ENCODE measurements around the gene AOC1.

GRCh38 chr7:150820148-150820547 lies 32.2 kb upstream of the AOC1 start:
- TF ChIP-seq MYNN (tag by site-specific recombination; IDR thresholded peaks at IDR 0.05; ENCODE audit: borderline replicate concordance) (no peak), ZNF658 (tag by site-specific recombination; IDR thresholded peaks at IDR 0.05) (no peak), ZNF629 (tag by site-specific recombination; IDR thresholded peaks at IDR 0.05) (no peak)
